ENCODE results near the gene GSTM3. TPM values are rescaled to one million over a fixed set of nuclear protein-coding genes. Genes with fewer than 3 reads are reported as not detected.
A peak's percentile ranks its signal among the peaks of the same experiment; 100 is the strongest.

Gene GSTM3
- total RNA-seq, 2 donors from 2014 or later, result 5.5 to 10.3 TPM

DNA sequence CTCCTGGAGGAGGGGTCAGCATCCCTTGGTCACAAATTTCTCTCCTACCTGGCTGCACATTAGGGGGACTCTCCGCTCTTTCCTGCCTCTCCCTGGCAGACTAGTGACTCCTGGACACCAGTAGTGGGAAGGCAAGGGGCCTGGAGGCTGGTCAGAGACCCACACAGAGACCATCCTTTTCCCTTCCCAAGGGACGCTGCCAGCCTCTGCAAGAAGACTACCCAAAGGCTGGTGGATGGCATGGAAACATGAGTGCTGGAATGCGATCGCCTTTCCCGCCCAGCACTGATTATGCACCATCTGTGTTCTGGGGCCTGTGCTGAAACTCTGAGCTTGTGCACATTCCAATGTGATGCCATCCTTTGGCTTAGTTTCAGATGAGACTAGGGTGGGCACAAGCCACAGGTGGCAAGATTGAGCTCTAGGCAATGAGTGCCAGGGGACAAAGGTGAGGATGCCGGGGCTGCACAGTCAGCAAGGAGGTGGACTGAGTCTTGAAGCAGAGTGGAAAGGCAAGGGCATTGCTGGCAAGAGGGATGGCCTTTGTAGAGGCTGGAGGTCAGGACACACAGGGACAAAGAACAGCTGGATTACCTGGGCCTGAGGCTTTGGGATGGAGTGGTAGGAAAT, 35.5 kb upstream of the GSTM3 start:
- peaks cover 3% of the 10 kb centered on the region for H3K9me3 Mint-ChIP-seq
- H3K4me3 ChIP-seq (ENCODE audit: low read length), result no peak overlapping the region
- H3K4me1 Mint-ChIP-seq, result no peaks in the 10 kb centered on the region
- H3K27me3 ChIP-seq (ENCODE audit: control insufficient read depth, insufficient read depth, low read length, poor library complexity, severe bottlenecking), result no peaks in the 10 kb centered on the region
- no peak overlapping the region for H3K27ac Mint-ChIP-seq
- H3K27ac ChIP-seq (ENCODE audit: low read depth, low read length), result no peak overlapping the region
- WGBS, 2 experiments (ENCODE audit: insufficient coverage in 1 of 2, insufficient read length in 1 of 2), result 17 to 86% methylated on average over 1 to 6 of the region's 6 CpGs
- no peaks in the 10 kb centered on the region for H3K36me3 ChIP-seq (ENCODE audit: control insufficient read depth, insufficient read depth, low read length)
- TF ChIP-seq, protein P1, sequence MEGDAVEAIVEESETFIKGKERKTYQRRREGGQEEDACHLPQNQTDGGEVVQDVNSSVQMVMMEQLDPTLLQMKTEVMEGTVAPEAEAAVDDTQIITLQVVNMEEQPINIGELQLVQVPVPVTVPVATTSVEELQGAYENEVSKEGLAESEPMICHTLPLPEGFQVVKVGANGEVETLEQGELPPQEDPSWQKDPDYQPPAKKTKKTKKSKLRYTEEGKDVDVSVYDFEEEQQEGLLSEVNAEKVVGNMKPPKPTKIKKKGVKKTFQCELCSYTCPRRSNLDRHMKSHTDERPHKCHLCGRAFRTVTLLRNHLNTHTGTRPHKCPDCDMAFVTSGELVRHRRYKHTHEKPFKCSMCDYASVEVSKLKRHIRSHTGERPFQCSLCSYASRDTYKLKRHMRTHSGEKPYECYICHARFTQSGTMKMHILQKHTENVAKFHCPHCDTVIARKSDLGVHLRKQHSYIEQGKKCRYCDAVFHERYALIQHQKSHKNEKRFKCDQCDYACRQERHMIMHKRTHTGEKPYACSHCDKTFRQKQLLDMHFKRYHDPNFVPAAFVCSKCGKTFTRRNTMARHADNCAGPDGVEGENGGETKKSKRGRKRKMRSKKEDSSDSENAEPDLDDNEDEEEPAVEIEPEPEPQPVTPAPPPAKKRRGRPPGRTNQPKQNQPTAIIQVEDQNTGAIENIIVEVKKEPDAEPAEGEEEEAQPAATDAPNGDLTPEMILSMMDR (conservative IDR thresholded peaks at IDR 0.05), result no peak
- H3K36me3 Mint-ChIP-seq (ENCODE audit: low read depth), result no peaks in the 10 kb centered on the region
- H3K4me1 ChIP-seq (ENCODE audit: control insufficient read depth, insufficient read depth, low read length), result no peaks in the 10 kb centered on the region
- peaks cover 18% of the 10 kb centered on the region for H3K27me3 Mint-ChIP-seq (ENCODE audit: insufficient read depth)
- peaks cover 13% of the 10 kb centered on the region for H3K9me3 ChIP-seq (ENCODE audit: control insufficient read depth, low read length)
- no peak overlapping the region for H3K9ac ChIP-seq (ENCODE audit: extremely low read depth, low read length, poor library complexity, severe bottlenecking)
- H3K4me3 Mint-ChIP-seq, result no peak overlapping the region
- DNase-seq, result peak; percentile 39

DNA sequence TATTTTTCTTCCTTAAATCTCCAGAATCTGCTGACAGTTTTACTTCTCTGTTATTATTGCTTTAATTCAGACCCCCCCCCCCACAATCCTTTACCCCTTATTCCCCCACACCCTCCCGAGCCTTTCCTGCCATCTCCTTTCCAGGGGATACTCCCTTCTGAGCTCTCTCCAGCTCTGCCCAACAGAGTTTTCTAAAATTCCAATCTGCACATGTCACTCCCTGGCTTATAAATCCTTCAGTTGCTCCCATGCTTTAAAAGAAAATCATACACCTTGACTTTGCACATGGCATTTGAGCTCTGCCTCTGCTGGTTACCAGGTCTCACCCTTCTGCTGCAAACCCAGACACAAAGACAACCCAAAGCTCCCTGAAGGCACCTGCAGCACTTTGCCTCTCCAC, 34.6 kb upstream of the GSTM3 start:
- no peak overlapping the region for H3K27ac Mint-ChIP-seq
- no peaks in the 10 kb centered on the region for H3K4me1 ChIP-seq (ENCODE audit: control insufficient read depth, insufficient read depth, low read length)
- TF ChIP-seq, protein P1 (conservative IDR thresholded peaks at IDR 0.05), result no peak
- peaks cover under 1% of the 10 kb centered on the region for H3K9me3 Mint-ChIP-seq
- H3K9me3 ChIP-seq (ENCODE audit: control insufficient read depth, low read length), result peaks cover 4% of the 10 kb centered on the region
- H3K4me3 ChIP-seq (ENCODE audit: low read length), result no peak overlapping the region
- no peak overlapping the region for H3K9ac ChIP-seq (ENCODE audit: extremely low read depth, low read length, poor library complexity, severe bottlenecking)
- WGBS, 2 experiments (ENCODE audit: insufficient coverage in 1 of 2, insufficient read length in 1 of 2), result 83% methylated on average over 1 of the region's 1 CpG; no CpG with 5 or more reads in 1 of the 2 experiments
- H3K27ac ChIP-seq (ENCODE audit: low read depth, low read length), result no peak overlapping the region
- no peak for DNase-seq
- no peaks in the 10 kb centered on the region for H3K36me3 ChIP-seq (ENCODE audit: control insufficient read depth, insufficient read depth, low read length)
- no peaks in the 10 kb centered on the region for H3K4me1 Mint-ChIP-seq
- no peaks in the 10 kb centered on the region for H3K36me3 Mint-ChIP-seq (ENCODE audit: low read depth)
- H3K4me3 Mint-ChIP-seq, result no peak overlapping the region
- H3K27me3 ChIP-seq (ENCODE audit: control insufficient read depth, insufficient read depth, low read length, poor library complexity, severe bottlenecking), result no peaks in the 10 kb centered on the region
- peaks cover 18% of the 10 kb centered on the region for H3K27me3 Mint-ChIP-seq (ENCODE audit: insufficient read depth)

DNA sequence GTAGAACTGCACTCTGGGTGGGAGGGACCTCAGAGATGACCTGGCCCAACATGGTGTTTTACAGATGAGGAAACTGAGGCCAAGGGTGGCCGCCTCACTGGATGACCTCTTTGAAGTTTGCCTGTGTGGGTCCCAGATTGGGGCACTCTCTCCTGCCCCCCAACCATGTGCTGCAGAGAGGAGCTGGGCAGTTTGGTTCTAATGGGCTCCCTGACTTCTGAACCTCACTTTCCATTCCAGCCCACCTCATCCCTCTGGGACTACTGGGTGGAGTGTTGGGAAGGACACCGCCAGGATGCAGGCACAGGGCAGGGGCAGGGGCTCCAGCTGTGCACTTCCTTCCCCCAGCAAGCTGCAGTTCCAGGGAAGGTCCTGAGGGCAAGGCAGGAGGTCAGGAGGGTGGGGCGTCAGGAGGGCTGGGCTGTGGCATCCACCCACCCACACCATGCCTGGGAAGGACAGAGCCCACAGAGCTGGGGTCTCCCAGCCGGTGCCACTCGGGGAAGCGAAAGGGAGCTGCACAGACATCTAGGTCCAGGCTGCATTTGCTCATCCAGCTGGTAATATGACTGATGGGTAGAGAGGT, 33.2 kb upstream of the GSTM3 start:
- no peaks in the 10 kb centered on the region for H3K36me3 Mint-ChIP-seq (ENCODE audit: low read depth)
- TF ChIP-seq, protein P1 (conservative IDR thresholded peaks at IDR 0.05), result no peak
- Histone ChIP-seq H3K36me3 (ENCODE audit: control insufficient read depth, insufficient read depth, low read length) (no peaks in the 10 kb centered on the region), H3K9ac (ENCODE audit: extremely low read depth, low read length, poor library complexity, severe bottlenecking) (no peak overlapping the region), H3K4me1 (ENCODE audit: control insufficient read depth, insufficient read depth, low read length) (no peaks in the 10 kb centered on the region), H3K27ac (ENCODE audit: low read depth, low read length) (no peak overlapping the region), H3K27me3 (ENCODE audit: control insufficient read depth, insufficient read depth, low read length, poor library complexity, severe bottlenecking) (no peaks in the 10 kb centered on the region), H3K4me3 (ENCODE audit: low read length) (no peak overlapping the region), H3K9me3 (ENCODE audit: control insufficient read depth, low read length) (no peaks in the 10 kb centered on the region)
- no peaks in the 10 kb centered on the region for H3K4me1 Mint-ChIP-seq
- peaks cover 18% of the 10 kb centered on the region for H3K27me3 Mint-ChIP-seq (ENCODE audit: insufficient read depth)
- WGBS, 2 experiments (ENCODE audit: insufficient coverage in 1 of 2, insufficient read length in 1 of 2), result 70 to 100% methylated on average over 2 to 6 of the region's 6 CpGs
- no peaks in the 10 kb centered on the region for H3K9me3 Mint-ChIP-seq
- H3K27ac Mint-ChIP-seq, result no peak overlapping the region
- H3K4me3 Mint-ChIP-seq, result no peak overlapping the region
- DNase-seq, result no peak
